ENCODE measurements around the gene AIF1L.
"Not testable (repeated sequence)": the region's sequence is repeated elsewhere in the genome, so short reads cannot be mapped to it uniquely, and the experiment has no call there.

Gene AIF1L

GRCh38 chr9:131098391-131099101 is 2.2 kb downstream of the AIF1L start:
- DNase-seq (ENCODE audit: low spot score) = no peak

- DNase-seq (ENCODE audit: low spot score) = no peak
Measured at GRCh38 chr9:131099102-131099606, 2.8 kb downstream of the AIF1L start.

GRCh38 chr9:131099845-131100244 is 3.5 kb downstream of the AIF1L start:
- DNase-seq (ENCODE audit: low spot score) = not testable (repeated sequence)

GRCh38 chr9:131100445-131100844 is 4.1 kb downstream of the AIF1L start:
- DNase-seq (ENCODE audit: low spot score) = no peak

GRCh38 chr9:131101207-131101964 is 5.1 kb downstream of the AIF1L start:
- DNase-seq (ENCODE audit: low spot score) = no peak

GRCh38 chr9:131103024-131103423 is 6.7 kb downstream of the AIF1L start:
- no peak for DNase-seq (ENCODE audit: low spot score)

- DNase-seq (ENCODE audit: low spot score) = no peak
Measured at GRCh38 chr9:131103535-131103934, 7.2 kb downstream of the AIF1L start.

GRCh38 chr9:131104016-131104740 is 7.8 kb downstream of the AIF1L start:
- DNase-seq (ENCODE audit: low spot score) = no peak

- DNase-seq (ENCODE audit: low spot score) = no peak
Measured at GRCh38 chr9:131105952-131106351, 9.6 kb downstream of the AIF1L start.

- DNase-seq (ENCODE audit: low spot score) = peak; percentile 72
Measured at GRCh38 chr9:131107760-131108159, 11.4 kb downstream of the AIF1L start.

- DNase-seq (ENCODE audit: low spot score) = no peak
Measured at GRCh38 chr9:131111186-131111853, 15.0 kb downstream of the AIF1L start.

GRCh38 chr9:131111854-131112311 is 15.6 kb downstream of the AIF1L start:
- DNase-seq (ENCODE audit: low spot score) = peak; percentile 98

GRCh38 chr9:131112374-131113154 is 16.2 kb downstream of the AIF1L start:
- no peak for DNase-seq (ENCODE audit: low spot score)

GRCh38 chr9:131113655-131114054 is 17.3 kb downstream of the AIF1L start:
- no peak for DNase-seq (ENCODE audit: low spot score)

GRCh38 chr9:131114084-131114535 is 17.8 kb downstream of the AIF1L start:
- DNase-seq (ENCODE audit: low spot score) = no peak

GRCh38 chr9:131115360-131115742 is 19.0 kb downstream of the AIF1L start:
- DNase-seq (ENCODE audit: low spot score) = not testable (repeated sequence)

GRCh38 chr9:131116281-131117120 is 20.2 kb downstream of the AIF1L start:
- DNase-seq (ENCODE audit: low spot score) = peak; percentile 65

GRCh38 chr9:131117121-131117761 is 20.9 kb downstream of the AIF1L start:
- DNase-seq (ENCODE audit: low spot score) = no peak

- no peak for DNase-seq (ENCODE audit: low spot score)
Measured at GRCh38 chr9:131117762-131118145, 21.4 kb downstream of the AIF1L start.

GRCh38 chr9:131119600-131119999 is 23.3 kb downstream of the AIF1L start:
- no peak for DNase-seq (ENCODE audit: low spot score)

All from putamen (tissue), 1 donor.